Stimulated activated naive B cell treated with anti-CD40 and anti-IgM and Interleukin-4, amounts not matched to agents 10 μg/mL and 1 μg/mL and 100 μg/mL, for 72 hours (primary cell): ENCODE data around the gene LDLRAD4.
A peak's percentile ranks its signal among the peaks of the same experiment; 100 is the strongest.

ENCODE experiments used
- ATAC-seq, 2 donors: fragments of 150-1000 bp; cut with Tn5 transposase; replicated peaks; 2 replicates each; pipeline ENCODE4 v1.10.0; 2021; ENCODE audit warnings: moderate library complexity in 1 of 2
- DNase-seq: peaks from one replicate; pipeline ENCODE4 v3.0.0; 2021
- H3K27ac Mint-ChIP-seq: one replicate; pipeline ENCODE4 v1.8.0; 2022; ENCODE audit warnings: mild to moderate bottlenecking, mixed read lengths
- H3K27me3 Mint-ChIP-seq, 2 donors: one replicate each; pipeline ENCODE4 v1.8.0; 2022; ENCODE audit warnings: mixed read lengths in 2 of 2
- H3K36me3 Mint-ChIP-seq, 2 donors: one replicate each; pipeline ENCODE4 v1.8.0; 2022; ENCODE audit warnings: mixed read lengths in 2 of 2, mild to moderate bottlenecking in 1 of 2
- H3K4me1 Mint-ChIP-seq, 2 donors: one replicate each; pipeline ENCODE4 v1.8.0; 2022; ENCODE audit warnings: mixed read lengths in 2 of 2, mild to moderate bottlenecking in 1 of 2
- H3K4me3 Mint-ChIP-seq, 2 donors: one replicate each; pipeline ENCODE4 v1.8.0; 2022; ENCODE audit warnings: mild to moderate bottlenecking in 2 of 2, mixed read lengths in 2 of 2, moderate library complexity in 1 of 2
- H3K9me3 Mint-ChIP-seq, 2 donors: one replicate each; pipeline ENCODE4 v1.8.0; 2022; ENCODE audit warnings: mixed read lengths in 2 of 2, mild to moderate bottlenecking in 1 of 2

The LDLRAD4 gene

DNA sequence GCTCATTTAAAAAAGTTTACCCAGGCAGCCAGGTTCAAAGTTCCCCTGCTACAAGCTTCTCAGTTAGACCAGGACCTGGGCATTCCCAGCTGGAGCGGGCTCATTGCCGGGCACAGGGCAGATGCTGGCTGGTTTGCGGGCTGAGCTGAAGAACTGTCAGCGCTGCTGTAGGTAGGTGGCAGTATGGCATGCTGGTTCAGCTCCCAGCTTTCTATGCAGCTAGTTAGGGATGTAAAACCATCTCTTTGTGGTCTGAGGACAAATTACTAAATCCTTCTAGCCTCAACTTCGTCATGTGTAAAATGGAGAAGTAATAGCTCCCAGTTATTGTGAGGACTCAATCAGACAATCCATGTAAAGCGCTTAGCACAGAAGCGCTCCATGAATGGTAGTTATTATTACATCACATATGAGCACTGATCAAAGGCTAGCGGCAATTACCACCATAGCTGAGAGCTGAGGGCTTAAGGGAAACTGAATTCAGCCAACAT lies 2.4 kb upstream of the LDLRAD4 start:
- Mint-ChIP-seq H3K27ac (no peak overlapping the region), H3K4me1 (peaks cover 9 to 35% of the 10 kb centered on the region in 2 donors), H3K9me3 (no peaks in the 10 kb centered on the region), H3K4me3 (peak overlapping the region; percentile 25 to 79), H3K36me3 (no peaks in the 10 kb centered on the region), H3K27me3 (peaks cover 40 to 45% of the 10 kb centered on the region in 2 donors)
- DNase-seq, result peak; percentile 30
- peak; percentile 72 for ATAC-seq

DNA sequence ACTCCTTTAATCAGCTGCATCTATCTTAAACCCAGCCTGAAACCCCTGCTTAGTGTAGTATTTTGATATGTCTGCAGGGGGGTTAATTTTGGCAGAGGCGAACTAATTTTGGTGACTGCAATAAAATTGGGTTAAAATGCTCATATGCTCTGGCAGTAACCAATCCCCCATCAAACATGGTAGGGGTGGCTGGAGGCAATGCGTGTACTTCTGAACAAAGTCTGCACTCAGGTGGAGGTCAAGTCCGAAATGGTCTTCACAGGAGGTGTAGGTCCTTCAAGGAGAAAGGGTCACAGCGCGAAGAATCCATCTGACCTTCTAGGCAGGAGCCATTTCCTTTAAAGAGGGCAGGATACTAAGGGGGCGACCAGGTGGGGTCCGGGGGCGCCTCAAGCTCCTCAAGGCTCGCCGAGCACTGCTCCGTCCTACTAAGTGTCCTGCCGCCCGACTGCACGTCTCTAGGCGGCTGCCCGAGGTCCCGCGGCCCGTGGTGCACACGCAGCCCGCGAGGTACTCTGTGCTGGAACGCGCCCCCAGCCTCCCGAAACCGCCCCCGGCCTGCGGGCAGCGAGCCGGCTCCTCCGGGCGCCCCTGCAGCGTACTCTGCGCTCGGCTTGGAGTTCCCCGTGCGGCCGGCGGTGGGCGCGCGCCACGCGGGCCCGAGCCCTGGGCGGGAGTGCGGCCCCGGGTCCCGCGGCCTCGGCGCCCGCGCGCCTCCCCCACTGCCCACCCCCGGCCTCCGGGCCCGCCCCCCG lies 1.7 kb upstream of the LDLRAD4 start:
- Mint-ChIP-seq H3K27me3 (peaks cover 46 to 48% of the 10 kb centered on the region in 2 donors), H3K9me3 (no peaks in the 10 kb centered on the region), H3K27ac (peak overlapping the region; percentile 53), H3K36me3 (no peaks in the 10 kb centered on the region), H3K4me3 (peak overlapping the region; percentile 77 to 79), H3K4me1 (peaks cover 9 to 40% of the 10 kb centered on the region in 2 donors)
- ATAC-seq (peak; percentile 65 to 71), DNase-seq (peak; percentile 27)

DNA sequence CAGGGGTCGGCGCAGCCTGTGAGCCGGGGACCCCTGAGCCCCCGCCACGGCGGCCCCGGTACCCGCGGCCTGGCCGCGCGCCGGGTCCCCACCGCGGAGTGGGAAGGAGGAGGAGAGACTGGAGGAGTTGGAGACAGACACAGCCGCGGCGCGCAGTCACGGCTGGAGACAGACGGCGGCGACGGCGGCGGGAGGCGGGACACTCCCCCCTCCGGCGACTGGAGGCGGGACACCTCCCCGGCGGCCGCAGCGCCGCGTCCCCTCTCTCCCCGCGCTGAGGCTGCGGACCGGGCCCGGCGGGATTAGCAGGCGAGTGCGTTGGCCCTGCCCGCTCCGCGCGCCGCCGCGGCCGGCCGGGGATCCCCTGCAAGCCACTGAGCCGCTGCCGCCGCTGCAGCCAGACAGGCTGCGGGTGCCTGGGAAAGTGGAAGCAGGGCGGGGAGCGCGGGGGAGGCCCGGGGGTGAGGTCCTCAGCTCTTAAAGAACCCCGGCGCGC lies 1.0 kb upstream of the LDLRAD4 start:
- Mint-ChIP-seq H3K4me1 (peaks cover 9 to 46% of the 10 kb centered on the region in 2 donors), H3K27ac (no peak overlapping the region), H3K9me3 (no peaks in the 10 kb centered on the region), H3K27me3 (peaks cover 49% of the 10 kb centered on the region in 2 donors), H3K4me3 (peak overlapping the region; percentile 36 to 79), H3K36me3 (no peaks in the 10 kb centered on the region)
- DNase-seq, result peak; percentile 26
- ATAC-seq, result peak; percentile 49 to 61

DNA sequence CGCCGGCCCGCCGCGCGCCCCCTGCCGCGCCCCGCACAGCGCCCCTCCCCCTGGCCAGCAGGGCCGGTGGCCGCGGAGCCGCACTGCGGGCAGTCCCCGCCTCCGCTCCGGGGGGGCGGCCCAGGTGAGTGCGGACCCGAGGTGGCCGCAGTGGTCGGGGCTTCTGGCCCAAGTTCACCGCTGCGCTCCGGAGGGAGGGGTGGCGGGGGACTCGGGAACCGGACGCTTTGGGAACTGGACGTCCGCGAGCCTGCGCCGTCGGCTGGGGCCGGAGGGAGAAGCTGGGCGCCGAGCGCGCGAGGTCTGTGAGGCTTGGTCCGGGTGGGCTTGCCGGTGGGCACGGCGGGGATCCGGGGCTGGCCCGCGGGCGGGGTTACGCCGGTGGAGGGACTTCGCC lies 591 bp upstream of the LDLRAD4 start:
- H3K9me3 Mint-ChIP-seq, result no peaks in the 10 kb centered on the region
- no peaks in the 10 kb centered on the region for H3K36me3 Mint-ChIP-seq
- H3K27me3 Mint-ChIP-seq, result peaks cover 47 to 54% of the 10 kb centered on the region in 2 donors
- H3K4me3 Mint-ChIP-seq, result peak overlapping the region; percentile 48 to 80
- peaks cover 9 to 51% of the 10 kb centered on the region in 2 donors for H3K4me1 Mint-ChIP-seq
- DNase-seq (no peak), ATAC-seq (peak in 1 of 2 donors; percentile 3)
- no peak overlapping the region for H3K27ac Mint-ChIP-seq

DNA sequence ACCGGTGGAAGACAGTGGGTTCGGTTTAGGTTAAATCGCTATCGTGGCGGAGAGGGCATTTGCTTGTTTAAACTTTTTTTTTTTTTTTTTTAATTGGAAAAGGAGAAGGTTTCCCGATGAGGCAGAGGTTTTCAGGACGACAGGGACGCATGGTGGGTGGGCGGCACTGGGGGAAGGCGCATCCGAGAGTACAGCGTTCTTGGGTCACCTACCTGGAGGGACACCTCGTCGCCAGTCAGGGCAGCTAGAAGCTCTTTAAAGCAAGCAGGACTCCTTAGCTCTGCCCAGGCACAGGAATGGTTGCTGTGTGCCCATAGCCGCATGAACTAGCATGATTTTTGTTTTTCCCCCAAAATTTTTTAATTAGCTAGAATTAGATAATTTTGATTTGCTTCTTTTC lies 437 bp downstream of the LDLRAD4 start:
- no peak for DNase-seq
- Mint-ChIP-seq H3K27ac (no peak overlapping the region), H3K4me3 (peak overlapping the region; percentile 59 to 80), H3K4me1 (peaks cover 9 to 54% of the 10 kb centered on the region in 2 donors), H3K36me3 (no peaks in the 10 kb centered on the region), H3K9me3 (no peaks in the 10 kb centered on the region), H3K27me3 (peaks cover 43 to 54% of the 10 kb centered on the region in 2 donors)
- ATAC-seq, result no peak

DNA sequence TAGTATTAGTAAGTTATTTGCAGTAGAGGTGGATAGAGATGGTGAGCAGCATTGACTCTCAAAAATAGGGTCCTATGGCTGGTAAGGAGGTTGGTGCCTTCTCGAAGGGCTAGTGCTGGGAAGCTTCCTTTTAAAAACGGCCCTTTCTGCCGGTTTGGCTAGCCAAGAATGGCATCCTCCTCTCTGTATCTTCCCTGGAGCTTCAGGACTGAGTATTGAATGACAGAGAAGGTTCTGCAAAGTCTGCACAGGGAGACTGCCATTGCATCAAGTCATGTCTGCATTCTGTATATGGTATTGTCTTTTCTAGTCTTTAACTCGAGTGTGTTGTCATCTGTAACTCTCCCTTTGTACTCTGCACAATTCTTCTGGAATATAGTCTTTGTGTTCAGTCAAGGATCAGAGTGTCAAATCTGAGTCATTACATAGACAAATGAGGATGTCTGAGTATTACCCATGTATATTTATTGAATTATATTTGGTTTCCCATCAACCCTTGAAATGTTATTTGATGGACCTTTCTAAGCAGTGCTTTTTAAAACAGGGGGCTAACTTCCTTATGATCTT lies 1.1 kb downstream of the LDLRAD4 start:
- Mint-ChIP-seq H3K27ac (peak overlapping the region; percentile 1), H3K27me3 (peaks cover 41 to 48% of the 10 kb centered on the region in 2 donors), H3K4me1 (peaks cover 9 to 54% of the 10 kb centered on the region in 2 donors), H3K4me3 (peak overlapping the region; percentile 13 to 80), H3K36me3 (no peaks in the 10 kb centered on the region), H3K9me3 (no peaks in the 10 kb centered on the region)
- DNase-seq (no peak), ATAC-seq (no peak)

DNA sequence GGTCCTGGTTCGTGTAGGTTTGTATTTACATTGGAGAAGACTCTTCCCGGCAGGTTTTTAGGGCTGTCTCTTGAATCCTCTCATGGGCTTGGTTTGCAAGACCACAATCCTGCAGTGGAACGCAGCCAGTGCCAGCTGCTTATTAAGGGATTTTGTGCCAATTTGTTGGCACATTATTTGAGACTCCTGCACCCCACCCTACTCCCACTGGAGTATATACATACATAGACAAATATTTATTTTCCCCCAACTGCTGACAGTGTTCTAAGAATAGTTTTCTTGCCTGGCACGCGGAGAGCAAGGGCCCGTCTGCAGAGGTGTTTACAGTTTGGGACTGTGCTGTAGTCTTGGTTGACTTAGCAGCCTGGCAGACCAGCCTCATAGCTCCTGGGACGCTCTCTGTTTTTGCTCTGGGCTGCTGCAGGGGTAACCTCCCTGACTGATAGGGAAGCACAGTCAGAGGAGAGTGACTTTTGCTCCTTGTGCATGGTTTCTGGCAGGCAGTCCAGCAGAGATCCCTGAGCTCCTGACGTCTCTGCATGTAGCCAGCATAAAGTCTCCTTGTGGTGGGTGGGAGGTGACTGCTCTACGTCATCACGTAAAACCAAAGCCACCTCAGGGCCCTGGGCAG lies 1.9 kb downstream of the LDLRAD4 start:
- no peak overlapping the region for H3K27ac Mint-ChIP-seq
- no peaks in the 10 kb centered on the region for H3K9me3 Mint-ChIP-seq
- ATAC-seq (no peak), DNase-seq (no peak)
- no peaks in the 10 kb centered on the region for H3K36me3 Mint-ChIP-seq
- H3K4me1 Mint-ChIP-seq, result peaks cover 9 to 54% of the 10 kb centered on the region in 2 donors
- peaks cover 38 to 41% of the 10 kb centered on the region in 2 donors for H3K27me3 Mint-ChIP-seq
- no peak overlapping the region for H3K4me3 Mint-ChIP-seq

DNA sequence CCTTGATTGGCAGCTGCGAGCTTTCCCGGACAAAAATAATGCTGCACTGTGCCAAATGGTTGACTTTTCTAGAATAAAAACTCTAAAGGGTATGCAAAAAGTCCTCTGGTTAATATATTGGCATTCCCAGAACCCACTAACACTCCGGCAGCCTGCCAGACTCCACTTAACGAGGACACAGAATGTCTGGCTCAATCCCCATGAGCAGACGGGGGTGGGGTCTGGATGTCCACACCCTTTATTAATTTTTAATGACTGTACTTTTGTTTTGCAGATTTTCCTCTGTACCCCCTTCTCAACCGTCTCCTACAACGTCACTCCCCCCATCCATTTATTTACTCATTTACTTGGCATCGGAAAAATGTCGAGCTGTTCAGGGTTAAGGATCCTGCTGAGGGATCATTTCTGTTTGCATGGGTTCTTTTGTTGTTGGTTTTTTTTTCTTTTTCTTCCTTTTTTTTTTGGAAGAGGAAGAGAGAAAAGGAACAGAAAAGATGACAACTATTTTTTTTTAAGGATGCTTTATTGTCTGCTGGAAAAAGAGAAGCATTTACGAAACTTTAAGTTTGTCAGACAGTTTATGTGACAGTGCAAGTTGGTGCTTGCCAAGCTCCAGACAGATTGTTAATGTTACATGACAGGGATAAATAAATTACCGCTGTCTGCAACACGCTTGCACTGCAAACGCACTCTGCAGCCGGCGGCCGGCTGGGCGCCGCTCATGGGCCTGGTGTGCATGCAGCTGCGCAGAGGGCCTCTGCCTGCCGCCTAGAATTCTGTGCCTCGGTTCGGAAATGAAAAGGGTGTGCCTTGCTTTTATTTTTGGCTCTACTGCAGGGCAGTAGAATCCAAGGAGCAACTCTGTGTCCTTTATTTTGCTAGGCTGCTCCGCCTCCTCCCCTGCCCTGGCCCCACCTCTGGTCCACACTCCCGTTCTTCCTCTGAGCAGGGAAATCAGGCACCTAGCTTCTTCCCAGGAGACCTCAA lies 3.6 kb downstream of the LDLRAD4 start:
- Mint-ChIP-seq H3K36me3 (no peaks in the 10 kb centered on the region), H3K4me1 (peaks cover 4 to 41% of the 10 kb centered on the region in 2 donors), H3K27me3 (peaks cover 37 to 38% of the 10 kb centered on the region in 2 donors), H3K4me3 (no peak overlapping the region), H3K9me3 (no peaks in the 10 kb centered on the region), H3K27ac (no peak overlapping the region)
- DNase-seq (no peak), ATAC-seq (no peak)

DNA sequence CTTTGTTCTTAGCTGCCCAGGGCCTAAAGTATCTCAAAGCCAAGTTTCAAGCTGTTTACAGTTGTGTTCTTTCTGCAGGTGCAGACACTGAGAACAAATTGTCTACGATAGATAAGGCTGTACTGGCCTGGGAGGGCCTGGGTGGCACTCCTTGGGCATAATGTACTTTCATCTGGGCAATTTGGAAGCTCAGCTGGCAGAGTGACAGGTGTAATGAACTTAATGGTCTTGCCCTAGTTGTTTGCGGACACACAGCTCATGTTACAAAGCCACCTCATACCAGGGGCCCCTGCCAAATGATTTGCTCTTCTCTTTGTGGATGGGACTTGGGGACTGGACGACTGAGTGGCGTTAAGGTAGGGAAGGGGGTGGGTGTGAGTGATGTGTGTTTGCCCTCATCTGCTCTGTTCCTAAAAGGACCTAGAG lies 4.3 kb downstream of the LDLRAD4 start:
- ATAC-seq (no peak), DNase-seq (no peak)
- Mint-ChIP-seq H3K4me1 (peaks cover 4 to 41% of the 10 kb centered on the region in 2 donors), H3K27me3 (peaks cover 37 to 38% of the 10 kb centered on the region in 2 donors), H3K4me3 (no peak overlapping the region), H3K36me3 (no peaks in the 10 kb centered on the region), H3K9me3 (no peaks in the 10 kb centered on the region), H3K27ac (no peak overlapping the region)

DNA sequence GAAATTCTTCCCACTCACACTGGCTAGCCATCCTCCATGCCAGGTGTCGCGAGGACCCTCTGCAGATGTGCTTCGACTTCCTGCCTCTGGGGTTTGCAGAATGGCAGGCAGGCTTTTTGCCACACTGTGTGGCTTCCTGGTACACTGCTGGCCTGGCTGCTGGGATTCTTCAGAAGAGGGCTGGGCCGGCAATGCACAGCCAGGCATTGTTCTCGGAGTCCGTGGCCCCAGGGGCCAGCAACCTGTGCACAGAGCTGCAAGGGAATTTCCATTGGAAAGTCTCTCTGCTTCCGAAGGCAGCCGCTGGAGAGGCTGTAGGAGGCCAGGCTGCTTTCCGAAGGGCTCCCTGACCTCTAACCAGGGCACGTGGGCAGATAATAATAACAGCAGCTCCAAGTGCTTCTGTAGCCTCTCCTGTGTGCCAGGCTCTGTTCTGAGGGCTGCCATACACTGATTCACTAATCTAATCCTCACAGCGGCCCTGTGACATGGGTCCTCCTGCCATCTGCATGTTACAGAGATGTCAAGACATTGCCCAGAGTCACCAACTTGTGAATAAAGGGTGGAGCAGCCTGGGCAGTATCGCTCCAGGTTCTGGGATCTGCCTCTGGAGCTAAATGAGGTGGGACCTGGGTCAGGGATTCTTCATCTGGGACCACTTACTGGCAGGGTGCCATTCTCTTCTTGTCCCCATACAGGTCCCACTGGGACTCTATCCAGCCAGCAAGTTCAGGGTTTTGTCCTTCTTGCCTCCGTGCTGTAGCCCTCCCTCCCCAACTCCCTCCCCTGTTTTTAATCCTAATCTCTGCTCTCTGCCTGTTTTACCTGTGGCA lies 5.0 kb downstream of the LDLRAD4 start:
- Mint-ChIP-seq H3K27ac (no peak overlapping the region), H3K4me3 (no peak overlapping the region), H3K27me3 (peaks cover 37 to 38% of the 10 kb centered on the region in 2 donors), H3K4me1 (peaks cover 4 to 41% of the 10 kb centered on the region in 2 donors), H3K36me3 (no peaks in the 10 kb centered on the region), H3K9me3 (no peaks in the 10 kb centered on the region)
- ATAC-seq (no peak), DNase-seq (no peak)

DNA sequence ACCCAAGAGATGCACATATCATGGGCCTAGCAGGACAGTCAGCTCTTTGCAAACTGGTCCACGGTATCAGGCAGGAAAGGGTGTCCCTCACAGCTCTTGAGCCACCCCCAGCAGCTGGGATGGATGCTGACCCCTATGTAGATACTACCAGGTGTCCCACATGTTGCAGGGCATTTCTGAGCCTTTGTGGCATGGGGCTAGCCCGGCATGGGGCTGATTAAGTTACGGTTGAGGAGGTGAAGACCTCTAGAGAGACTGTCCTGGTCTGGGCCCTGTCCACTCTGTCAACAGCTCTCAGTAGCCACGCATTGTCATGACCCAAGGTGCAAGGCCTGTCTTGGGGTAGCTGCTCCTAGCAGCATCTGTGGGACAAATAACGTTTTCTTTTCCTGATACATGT lies 6.7 kb downstream of the LDLRAD4 start:
- Mint-ChIP-seq H3K36me3 (no peaks in the 10 kb centered on the region), H3K4me3 (no peak overlapping the region), H3K27me3 (peaks cover 21 to 23% of the 10 kb centered on the region in 2 donors), H3K4me1 (peaks cover 0 to 27% of the 10 kb centered on the region in 2 donors), H3K27ac (no peak overlapping the region), H3K9me3 (no peaks in the 10 kb centered on the region)
- DNase-seq (no peak), ATAC-seq (no peak)

DNA sequence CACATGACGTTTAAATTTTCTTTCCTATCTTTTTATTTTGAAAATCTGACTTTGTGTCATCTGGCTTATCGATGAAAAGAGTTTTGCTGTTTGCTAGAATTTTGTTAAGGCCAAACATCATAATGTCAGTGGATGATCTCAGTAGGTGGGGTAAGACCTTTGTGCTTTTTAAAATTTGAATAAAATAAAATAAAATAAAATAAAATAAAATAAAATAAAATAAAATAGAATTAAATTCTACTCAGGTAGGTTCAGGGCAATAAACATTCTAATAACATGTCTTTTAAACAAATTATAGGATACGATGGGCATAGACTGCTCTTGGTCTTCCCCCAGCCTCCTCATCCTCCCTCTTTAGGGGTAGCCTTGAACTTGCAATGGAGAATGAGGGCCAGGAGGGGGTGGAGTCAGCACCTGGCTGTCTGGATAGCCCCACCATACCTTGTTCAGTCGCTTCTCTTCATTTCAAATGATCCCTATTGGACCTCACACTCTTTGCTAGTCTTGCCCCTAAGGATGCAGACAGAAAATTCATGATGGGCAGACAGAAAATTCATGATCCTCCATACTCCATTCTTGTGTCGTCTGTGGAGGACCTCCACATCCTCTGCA lies 8.1 kb downstream of the LDLRAD4 start:
- Mint-ChIP-seq H3K4me3 (no peak overlapping the region), H3K9me3 (no peaks in the 10 kb centered on the region), H3K4me1 (peaks cover 0 to 16% of the 10 kb centered on the region in 2 donors), H3K27ac (no peak overlapping the region), H3K27me3 (peaks cover 9 to 11% of the 10 kb centered on the region in 2 donors), H3K36me3 (no peaks in the 10 kb centered on the region)
- ATAC-seq, result no peak
- no peak for DNase-seq
